Measurements from ENCODE around the gene KCNIP3.

The KCNIP3 gene

GRCh38 chr2:95297639-95298395, 670 bp downstream of the KCNIP3 start:
- DNase-seq = no peak

DNA sequence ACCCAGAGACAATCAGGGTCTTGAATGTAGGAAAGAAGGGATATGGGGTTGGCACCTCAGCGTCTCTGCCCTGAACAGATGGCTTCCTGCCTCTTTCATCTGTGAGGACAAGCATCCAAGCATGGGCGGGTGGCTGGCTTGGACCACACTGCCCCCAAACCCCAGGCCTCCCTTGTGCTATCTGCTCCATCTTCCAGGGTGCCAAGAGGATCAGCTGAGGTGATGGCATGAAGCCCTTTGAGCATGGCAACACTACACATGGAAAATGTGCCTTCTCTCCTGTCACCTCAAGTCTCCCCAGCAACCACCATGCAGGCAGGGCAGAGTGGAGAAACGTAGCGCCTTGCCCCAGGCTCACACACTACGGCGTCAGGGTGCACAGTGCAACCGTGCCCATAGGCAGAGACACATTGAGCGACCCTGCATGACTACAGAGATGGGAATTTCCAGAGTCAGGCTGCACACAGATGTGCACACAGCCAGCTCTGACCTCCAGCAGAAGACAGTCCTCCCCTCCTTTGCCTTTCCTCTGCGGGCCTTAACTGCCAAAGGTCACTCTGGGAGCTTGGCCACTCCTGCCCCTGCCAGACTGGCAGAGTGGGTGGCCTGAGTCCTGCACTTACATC, 1.5 kb downstream of the KCNIP3 start:
- DNase-seq = no peak

DNA sequence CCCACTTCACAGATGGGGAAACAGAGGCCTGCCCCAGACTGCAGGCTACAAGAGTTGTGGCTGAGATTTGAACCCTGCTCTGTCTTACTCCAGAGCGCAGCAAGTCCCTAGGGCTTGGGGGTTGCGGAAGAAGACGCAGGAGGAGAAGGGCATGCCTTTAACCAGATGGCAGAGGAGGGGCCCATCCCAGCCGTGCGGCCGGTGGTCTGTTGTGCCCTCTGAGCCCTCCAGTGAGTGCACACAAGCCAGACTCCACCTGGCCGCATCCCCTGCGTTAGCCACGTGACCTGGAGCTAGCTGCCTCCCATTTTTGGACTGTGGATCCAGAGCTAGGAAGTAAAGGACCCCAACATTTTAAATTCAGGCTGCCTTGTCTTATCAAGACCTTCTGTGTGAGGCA, 2.8 kb downstream of the KCNIP3 start:
- DNase-seq = no peak

DNA sequence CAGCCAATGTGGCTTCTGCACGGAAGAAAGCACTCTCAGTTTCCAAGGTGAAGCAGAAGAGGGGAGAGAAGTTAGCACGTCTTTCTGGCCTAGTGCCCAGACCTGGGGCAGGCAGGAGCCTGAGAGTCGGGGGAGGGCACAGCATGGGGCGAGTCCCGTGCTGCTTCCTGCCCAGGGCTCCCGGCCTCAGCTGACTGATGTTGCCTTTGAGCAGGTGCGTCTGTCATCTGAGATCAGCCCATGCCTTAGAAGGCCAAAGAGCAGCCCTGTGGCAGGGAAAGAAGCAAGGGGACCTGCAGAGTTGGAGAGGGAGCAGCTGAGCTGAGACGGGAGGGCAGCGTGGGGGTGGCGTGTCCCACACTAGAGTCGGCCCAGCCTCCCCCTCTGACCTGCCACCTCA, 3.3 kb downstream of the KCNIP3 start:
- no peak for DNase-seq

DNA sequence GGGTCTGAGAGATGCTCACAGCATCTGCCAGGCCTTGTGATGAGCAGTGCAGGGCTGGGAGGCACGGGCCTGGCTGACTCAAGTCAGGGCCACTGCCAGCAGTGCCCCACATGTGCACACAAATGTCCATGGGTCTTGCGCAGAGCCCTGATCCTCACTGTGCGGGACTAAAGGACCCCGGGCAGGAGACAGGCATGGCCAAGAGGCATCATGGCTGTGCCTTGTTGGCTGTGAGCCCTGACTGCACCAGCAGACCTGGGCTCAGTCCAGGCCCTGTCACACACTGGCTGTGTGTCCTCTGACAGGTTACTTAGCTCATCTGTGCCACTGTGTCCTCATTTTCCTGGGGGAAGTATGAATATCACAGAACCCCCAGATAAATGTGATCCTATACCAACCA, 4.0 kb downstream of the KCNIP3 start:
- no peak for DNase-seq

GRCh38 chr2:95301876-95302641, 4.9 kb downstream of the KCNIP3 start:
- DNase-seq = peak in 1 of 2 experiments; percentile 3

- DNase-seq = no peak
Observed at GRCh38 chr2:95303191-95303919, 6.2 kb downstream of the KCNIP3 start.

DNA sequence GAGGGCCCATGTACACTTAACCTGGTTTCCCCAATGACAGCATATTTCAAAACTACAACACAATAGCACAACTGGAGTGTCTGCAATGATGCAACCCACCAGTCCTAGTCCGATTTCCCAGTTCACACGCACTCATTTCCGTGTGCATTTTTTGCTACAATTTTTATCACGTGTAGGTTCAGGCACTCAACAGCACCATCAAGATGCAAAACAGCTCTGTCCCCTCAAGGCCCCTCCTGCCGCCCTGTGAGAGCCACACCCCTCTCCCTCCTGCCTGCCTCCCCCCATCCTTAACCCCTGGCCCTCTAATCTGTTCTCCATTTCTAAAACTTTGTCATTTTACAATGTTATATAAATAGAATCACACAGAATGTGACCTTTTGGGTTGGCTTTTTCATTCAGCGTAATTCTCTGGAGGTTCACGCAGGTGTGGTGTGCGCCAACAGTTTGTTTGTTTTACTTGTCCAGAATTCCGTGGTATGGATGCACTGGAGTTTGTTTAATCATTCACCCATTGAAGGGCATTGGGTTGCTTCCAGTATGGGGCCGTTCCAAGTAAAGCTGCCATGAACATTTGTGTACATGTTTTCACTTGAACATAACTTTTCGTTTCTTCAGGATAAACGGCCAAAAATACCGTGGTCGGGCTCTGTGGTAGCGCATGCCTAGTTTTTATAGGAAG, 8.4 kb downstream of the KCNIP3 start:
- no peak for DNase-seq

GRCh38 chr2:95306336-95306895, 9.3 kb downstream of the KCNIP3 start:
- no peak for DNase-seq

- DNase-seq = no peak
Observed at GRCh38 chr2:95307036-95307435, 9.9 kb downstream of the KCNIP3 start.

DNA sequence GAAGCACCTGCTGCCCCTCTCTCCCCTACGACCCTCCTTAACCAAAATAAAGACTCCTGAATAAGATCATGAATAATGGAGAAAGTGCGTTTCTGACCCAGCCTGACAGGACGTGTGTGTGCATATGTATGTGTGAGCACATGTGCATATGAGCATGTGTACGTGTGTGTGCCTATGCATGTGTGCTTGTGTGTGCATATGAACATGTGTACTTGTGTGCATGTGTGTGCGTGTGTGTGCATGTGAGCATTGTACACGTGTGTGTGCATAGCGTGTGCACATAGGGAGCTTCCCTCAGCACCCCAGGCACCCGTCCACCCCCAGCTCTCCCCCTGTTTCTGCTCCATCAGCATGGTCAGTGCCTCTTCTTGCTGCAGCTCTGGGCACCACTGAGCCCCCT, 10.7 kb downstream of the KCNIP3 start:
- DNase-seq = no peak

DNA sequence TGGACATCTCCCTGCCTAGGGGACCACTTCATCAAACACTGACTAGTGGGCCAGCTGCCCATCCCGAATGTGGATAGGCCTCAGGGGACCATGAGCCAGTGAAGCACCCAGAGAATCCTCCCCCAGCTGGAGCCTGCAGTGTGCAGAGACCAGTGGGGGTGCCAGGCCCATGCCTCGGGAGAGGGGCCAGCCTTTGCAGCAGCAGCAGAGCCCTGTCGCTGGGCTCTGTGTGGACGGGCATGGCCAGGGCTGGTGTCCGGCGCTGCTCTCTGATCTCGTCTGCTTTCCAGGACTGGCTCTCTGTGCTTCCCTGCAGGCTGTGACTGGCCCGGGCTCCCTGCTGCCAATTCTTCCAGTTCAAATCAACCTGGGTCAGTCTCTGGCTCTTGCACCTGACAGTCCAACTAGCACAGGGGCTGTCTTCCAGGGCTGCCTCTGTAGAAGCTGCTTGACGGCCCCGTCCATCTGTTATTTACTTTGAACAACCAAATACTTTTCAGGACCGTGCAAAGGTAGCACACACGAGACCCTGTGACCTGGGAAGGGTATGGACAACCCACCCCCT, 11.4 kb downstream of the KCNIP3 start:
- DNase-seq = no peak

DNA sequence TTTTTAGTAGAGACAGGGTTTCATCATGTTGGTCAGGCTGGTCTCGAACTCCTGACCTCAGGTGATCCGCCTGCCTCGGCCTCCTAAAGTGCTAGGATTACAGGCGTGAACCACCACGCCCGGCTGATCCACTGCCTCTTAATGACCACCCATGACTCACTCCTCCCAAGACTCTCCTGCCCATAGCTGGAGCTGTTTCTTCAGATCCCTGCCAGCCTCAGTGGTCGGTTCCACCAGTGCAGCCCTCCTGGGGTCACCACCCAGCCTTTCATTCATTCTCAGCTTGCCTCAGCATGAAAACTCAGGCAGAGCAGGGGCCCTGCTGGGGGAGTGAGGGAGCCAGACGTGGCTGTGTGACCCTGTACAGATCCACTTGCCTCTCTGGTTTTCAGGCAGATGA, 12.5 kb downstream of the KCNIP3 start:
- no peak for DNase-seq

DNA sequence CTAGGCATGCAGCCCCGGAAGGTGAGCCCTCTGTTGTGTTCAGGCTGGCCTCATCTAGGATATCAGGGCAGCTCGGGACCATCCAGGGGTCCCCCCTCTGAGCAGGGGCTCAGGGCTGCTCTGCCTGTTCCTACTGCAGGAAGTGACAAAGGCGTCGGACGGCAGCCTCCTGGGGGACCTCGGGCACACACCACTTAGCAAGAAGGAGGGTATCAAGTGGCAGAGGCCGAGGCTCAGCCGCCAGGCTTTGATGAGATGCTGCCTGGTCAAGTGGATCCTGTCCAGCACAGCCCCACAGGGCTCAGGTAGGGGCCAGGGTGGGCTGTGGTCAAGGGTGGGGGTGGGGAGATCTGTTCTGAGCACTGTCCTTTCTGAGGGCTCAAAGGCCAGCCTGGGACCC, 13.1 kb downstream of the KCNIP3 start:
- no peak for DNase-seq

- DNase-seq = no peak
Observed at GRCh38 chr2:95310651-95311050, 13.5 kb downstream of the KCNIP3 start.

DNA sequence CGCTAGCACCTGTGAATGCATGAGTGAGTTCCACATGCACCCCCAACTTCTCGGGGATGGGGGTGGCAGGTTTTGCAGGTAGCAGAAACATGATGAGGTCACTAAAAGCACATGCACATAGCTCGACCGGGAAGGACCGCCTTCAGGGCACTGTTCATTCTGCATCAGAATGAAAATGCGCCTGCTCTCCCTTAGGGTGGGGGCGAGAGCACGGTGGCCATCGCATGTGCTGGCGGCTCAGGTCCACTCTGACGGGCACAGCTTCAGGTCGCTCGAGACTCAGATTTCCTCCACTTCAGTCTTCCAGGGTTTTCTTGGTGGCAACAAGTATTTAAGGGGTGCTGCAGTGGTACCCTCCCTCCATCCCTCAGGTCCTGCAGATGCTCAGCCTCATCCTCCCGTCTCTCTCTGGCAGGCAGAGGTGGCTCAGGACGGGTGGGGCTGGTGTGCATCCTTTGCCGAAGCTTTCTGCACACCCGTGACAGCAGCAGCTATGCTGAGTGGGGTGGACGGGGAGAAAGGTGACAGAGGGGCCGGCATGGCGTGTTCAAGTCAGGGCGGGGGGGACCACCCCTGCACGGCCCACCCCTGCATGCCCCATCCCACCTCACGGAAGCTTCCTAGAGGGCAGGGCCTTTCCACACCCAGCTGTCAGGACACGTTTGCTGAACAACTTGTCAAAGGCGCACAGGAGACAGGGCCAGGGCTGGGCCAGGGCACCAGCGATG, 14.8 kb downstream of the KCNIP3 start:
- DNase-seq = no peak

GRCh38 chr2:95312543-95313201, 15.5 kb downstream of the KCNIP3 start:
- DNase-seq = no peak

GRCh38 chr2:95313296-95314131, 16.4 kb downstream of the KCNIP3 start:
- no peak for DNase-seq

DNA sequence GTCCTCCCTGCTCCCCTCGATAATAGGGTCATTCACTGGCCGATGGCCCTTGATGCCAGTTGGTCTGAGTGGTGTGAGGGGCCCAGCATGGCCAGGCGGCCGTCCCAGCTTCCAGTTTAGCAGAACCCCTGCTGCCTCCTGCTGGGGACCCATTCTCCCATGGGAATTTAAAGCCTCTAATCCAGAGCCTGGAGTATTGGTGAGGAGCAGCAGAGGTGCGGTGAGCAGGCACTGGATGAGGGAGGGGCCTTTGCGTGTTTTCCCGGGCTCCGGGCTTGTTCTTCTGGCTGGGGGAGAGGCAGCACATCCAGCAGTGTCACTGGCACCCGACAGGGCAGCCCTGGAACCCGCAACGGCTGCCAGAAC, 17.4 kb downstream of the KCNIP3 start:
- no peak for DNase-seq

Measured in Kasumi-1 (cell line).